ENCODE measurements around the gene PCAT7.

- TF ChIP-seq CTCF (IDR thresholded peaks at IDR 0.05) (peak in 5 of 7 experiments; percentile 46 to 83 (median 62)), EP300 (IDR thresholded peaks at IDR 0.05) (no peak)
These were observed 48.6 kb downstream of the PCAT7 start for GRCh38 chr9:94603259-94604160.

Data from stomach (tissue), 4 donors.